ENCODE measurements around the gene EEF2.

GRCh38 chr19:3936506-3937442, 48.5 kb downstream of the EEF2 start:
- TF ChIP-seq CTCF (IDR thresholded peaks at IDR 0.05 in 4 of 5, conservative IDR thresholded peaks at IDR 0.05 in 1 of 5) (no peak), POLR2A (IDR thresholded peaks at IDR 0.05) (no peak)
